CD4-positive, alpha-beta T cell treated with Interleukin-15 for 4 hours (primary cell): ENCODE measurements around the gene GTF2H2C.
"Not testable (repeated sequence)": the region's sequence is repeated elsewhere in the genome, so short reads cannot be mapped to it uniquely, and the experiment has no call there.

Experiments used
- DNase-seq: peaks from one replicate; pipeline ENCODE4 v3.0.0-alpha.2; 2020; ENCODE audit warnings: low spot score

GTF2H2C gene

GRCh38 chr5:69559908-69560330 lies at the start of gene GTF2H2C:
TSS of gene GTF2H2C (plus strand) at chr5:69560191. CDS start at chr5:69565133, 4,942 bp downstream.
- peak; percentile 78 for DNase-seq

GRCh38 chr5:69510694-69511093 lies 49.3 kb upstream of the GTF2H2C start:
- no peak for DNase-seq

- no peak for DNase-seq
These were observed 47.2 kb upstream of the GTF2H2C start for GRCh38 chr5:69512740-69513260.

- not testable (repeated sequence) for DNase-seq
These were observed 44.4 kb upstream of the GTF2H2C start for GRCh38 chr5:69515570-69515969.

- no peak for DNase-seq
These were observed 43.2 kb upstream of the GTF2H2C start for GRCh38 chr5:69516769-69517168.

- no peak for DNase-seq
These were observed 42.2 kb upstream of the GTF2H2C start for GRCh38 chr5:69517763-69518212.

GRCh38 chr5:69519285-69519684 lies 40.7 kb upstream of the GTF2H2C start:
- DNase-seq = no peak

GRCh38 chr5:69522035-69522434 lies 38.0 kb upstream of the GTF2H2C start:
- no peak for DNase-seq

- no peak for DNase-seq
These were observed 34.5 kb upstream of the GTF2H2C start for GRCh38 chr5:69525490-69525889.

- DNase-seq = no peak
These were observed 33.3 kb upstream of the GTF2H2C start for GRCh38 chr5:69526660-69527059.

GRCh38 chr5:69527128-69527770 lies 32.7 kb upstream of the GTF2H2C start:
- no peak for DNase-seq

GRCh38 chr5:69528035-69528434 lies 32.0 kb upstream of the GTF2H2C start:
- no peak for DNase-seq

- no peak for DNase-seq
These were observed 31.4 kb upstream of the GTF2H2C start for GRCh38 chr5:69528609-69529008.

GRCh38 chr5:69530561-69531405 lies 29.2 kb upstream of the GTF2H2C start:
- DNase-seq = no peak

GRCh38 chr5:69531406-69531801 lies 28.6 kb upstream of the GTF2H2C start:
- no peak for DNase-seq

GRCh38 chr5:69537911-69538310 lies 22.1 kb upstream of the GTF2H2C start:
- DNase-seq = not testable (repeated sequence)

- DNase-seq = not testable (repeated sequence)
These were observed 21.3 kb upstream of the GTF2H2C start for GRCh38 chr5:69538735-69539134.

- not testable (repeated sequence) for DNase-seq
These were observed 18.6 kb upstream of the GTF2H2C start for GRCh38 chr5:69541347-69541746.

- not testable (repeated sequence) for DNase-seq
These were observed 17.0 kb upstream of the GTF2H2C start for GRCh38 chr5:69542838-69543618.

GRCh38 chr5:69544602-69545001 lies 15.4 kb upstream of the GTF2H2C start:
- DNase-seq = not testable (repeated sequence)

GRCh38 chr5:69560587-69561431 lies 818 bp downstream of the GTF2H2C start:
- DNase-seq = not testable (repeated sequence)
